ENCODE measurements around the gene TGFB1.
"Not testable (repeated sequence)": the region's sequence is repeated elsewhere in the genome, so short reads cannot be mapped to it uniquely, and the experiment has no call there.

TGFB1 gene

DNA sequence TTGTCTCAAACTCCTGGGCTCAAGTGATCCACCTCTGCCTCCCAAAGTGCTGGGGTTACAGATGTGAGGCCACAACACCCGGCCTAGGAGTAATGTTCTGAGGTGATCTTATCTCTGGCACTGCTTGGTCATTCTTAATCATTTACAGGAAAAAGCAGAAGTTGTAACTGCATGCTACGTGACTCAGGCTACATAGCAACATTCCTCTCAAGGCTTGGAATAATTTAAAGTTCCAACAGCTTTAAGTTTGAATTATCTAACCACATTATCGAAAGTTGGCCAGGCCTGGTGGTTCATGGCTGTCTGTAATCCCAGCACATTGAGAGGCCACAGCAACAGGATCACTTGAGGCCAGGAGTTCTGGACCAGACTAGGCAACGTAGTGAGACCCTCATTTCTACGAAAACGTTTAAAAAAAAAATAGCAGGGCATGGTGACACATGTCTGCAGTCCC lies 14.2 kb upstream of the TGFB1 start:
- no peak for DNase-seq

- DNase-seq = no peak
Observed at GRCh38 chr19:41366089-41366488, 12.4 kb upstream of the TGFB1 start.

GRCh38 chr19:41364524-41365391 lies 11.0 kb upstream of the TGFB1 start:
- DNase-seq = no peak

DNA sequence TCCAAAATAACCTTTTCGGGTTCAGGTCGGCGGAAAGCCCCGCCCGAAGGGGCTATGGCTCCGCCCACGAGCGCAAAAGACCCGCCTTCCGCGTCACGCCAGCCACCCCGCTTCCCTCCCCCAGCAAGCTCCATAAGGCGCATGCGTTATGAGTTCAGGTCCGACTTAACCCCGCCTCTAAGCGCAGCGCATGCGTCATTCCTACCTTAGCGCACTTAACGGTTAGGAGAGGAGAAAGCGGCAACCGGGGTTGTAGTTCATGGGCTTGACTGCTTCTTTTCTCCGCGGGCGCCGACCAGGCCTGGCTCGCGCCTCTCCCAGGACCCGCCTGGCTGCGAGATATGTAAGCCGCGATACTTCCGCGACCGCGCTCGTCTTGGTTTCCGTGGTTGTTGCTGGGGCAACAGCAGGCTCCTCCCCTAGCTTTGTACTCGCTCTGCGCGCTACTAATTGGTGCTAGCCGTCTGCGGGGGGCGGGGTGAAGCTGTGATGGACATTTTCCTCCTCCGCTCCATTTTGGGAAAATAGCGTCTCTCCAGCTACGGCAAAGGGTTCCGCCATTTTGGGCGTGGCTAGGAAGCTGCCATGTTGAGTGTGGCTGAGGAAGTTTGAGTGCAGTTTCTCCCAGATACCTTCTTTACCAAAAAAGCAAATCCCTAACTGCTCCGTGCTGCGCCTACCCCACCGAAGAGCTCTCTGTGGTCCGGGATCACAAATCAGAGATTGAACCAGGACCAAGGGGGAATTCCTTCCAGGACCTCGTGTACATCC lies 10.2 kb upstream of the TGFB1 start, which contains the start of gene B9D2:
B9D2 (minus strand) TSS at position 397 of the 771 bp plus-strand sequence. CDS start 630 bp downstream, outside the sequence.
- peak; percentile 99 for DNase-seq

DNA sequence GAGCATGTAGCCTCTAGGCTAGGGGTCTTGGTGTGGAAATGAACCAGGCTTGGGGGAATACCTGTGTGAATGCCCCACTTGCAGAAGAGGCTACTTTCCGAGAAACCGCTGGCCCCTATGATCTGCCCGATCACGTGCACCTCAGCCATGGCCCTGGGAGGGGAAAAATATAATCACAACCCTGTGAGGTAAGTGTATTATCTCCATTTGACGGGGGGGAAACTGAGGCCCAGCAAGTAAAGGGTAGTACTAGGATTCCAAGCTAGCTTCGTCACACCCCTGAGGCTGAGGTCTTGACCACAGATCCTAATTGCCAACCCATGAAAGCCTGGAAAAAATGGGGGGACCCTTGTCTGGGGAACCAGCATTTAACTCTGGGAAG lies 9.6 kb upstream of the TGFB1 start:
- DNase-seq = no peak

- no peak for DNase-seq
Observed at GRCh38 chr19:41362143-41362847, 8.6 kb upstream of the TGFB1 start.

DNA sequence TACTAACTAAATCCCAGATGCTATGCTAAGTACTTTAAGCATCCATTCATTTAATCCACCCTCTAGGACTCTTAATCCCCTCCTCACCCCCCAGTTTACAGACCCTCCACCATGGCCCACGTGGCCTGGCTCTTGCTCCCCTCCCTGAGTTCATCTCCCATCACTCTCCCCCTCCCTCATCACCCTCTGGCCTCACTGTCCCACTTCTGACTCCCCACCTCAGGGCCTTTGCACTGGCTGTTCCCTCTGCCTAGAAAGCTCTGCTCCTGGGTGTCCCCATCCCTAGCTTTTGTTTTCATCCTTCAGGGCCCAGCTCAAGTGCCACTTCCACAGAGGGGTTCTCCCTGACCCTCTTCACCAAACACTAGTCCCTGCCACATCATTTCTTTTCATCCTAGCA lies 6.0 kb upstream of the TGFB1 start:
- no peak for DNase-seq

DNA sequence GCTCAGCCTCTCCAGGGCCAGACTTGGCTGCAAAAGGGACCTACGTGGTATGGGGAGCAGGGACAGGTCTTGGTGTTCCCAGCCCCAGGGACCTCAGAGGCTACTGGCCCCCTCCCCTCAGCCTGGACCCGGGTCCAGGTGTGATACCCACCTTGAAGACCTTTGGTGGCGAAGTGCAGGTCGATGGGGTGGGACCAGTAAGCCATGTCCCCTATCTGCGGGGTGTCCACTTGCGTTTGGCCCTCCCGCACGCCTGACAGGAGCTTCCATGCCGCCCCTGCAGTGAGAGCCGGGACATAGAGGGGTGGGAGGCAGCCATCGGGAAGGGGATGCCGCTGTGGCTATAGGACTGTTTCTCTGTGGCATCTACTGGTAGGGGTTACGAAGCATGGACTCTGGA lies 4.0 kb upstream of the TGFB1 start:
- no peak for DNase-seq

- no peak for DNase-seq
Observed at GRCh38 chr19:41356984-41357739, 3.4 kb upstream of the TGFB1 start.

DNA sequence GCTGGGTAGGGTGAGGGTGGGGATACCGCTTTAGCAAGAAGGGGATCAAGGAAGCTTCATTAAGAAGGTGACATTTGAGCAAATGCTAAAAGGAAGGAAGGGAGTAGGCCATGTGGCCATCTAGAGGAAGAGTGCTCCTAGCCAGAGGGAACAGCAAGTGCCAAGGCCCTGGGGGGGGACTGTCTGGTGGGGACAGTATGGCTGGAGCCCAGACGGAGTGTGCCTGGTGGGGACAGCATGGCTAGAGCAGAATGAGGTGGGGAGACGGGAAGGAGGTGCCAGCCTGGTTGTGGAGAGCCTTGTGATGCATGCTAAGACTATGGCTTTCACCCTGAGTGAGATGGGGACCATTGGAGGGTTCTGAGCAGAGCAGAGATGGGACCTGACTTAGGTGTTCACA lies 2.1 kb upstream of the TGFB1 start:
- no peak for DNase-seq

- no peak for DNase-seq
Observed at GRCh38 chr19:41355035-41355434, 1.3 kb upstream of the TGFB1 start.

GRCh38 chr19:41354343-41354953 lies 726 bp upstream of the TGFB1 start:
- no peak for DNase-seq

DNA sequence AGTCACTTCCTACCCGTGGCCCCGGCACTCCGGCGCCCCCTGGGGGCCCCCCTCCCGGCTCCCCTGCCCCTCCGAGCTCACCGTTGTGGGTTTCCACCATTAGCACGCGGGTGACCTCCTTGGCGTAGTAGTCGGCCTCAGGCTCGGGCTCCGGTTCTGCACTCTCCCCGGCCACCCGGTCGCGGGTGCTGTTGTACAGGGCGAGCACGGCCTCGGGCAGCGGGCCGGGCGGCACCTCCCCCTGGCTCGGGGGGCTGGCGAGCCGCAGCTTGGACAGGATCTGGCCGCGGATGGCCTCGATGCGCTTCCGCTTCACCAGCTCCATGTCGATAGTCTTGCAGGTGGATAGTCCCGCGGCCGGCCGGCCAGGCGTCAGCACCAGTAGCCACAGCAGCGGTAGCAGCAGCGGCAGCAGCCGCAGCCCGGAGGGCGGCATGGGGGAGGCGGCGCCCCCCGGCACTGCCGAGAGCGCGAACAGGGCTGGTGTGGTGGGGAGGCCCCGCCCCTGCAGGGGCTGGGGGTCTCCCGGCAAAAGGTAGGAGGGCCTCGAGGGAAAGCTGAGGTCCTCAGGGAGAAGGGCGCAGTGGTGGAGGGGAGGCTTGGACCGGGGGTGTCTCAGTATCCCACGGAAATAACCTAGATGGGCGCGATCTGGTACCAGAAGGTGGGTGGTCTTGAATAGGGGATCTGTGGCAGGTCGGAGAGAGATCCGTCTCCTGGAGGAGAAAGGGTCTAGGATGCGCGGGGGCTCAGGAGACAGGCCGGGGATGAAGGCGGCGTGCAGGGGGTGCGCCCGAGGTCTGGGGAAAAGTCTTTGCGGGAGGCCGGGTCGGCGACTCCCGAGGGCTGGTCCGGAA lies 885 bp downstream of the TGFB1 start:
- peak; percentile 76 for DNase-seq

GRCh38 chr19:41352279-41352608 lies 1.5 kb downstream of the TGFB1 start:
- no peak for DNase-seq

DNA sequence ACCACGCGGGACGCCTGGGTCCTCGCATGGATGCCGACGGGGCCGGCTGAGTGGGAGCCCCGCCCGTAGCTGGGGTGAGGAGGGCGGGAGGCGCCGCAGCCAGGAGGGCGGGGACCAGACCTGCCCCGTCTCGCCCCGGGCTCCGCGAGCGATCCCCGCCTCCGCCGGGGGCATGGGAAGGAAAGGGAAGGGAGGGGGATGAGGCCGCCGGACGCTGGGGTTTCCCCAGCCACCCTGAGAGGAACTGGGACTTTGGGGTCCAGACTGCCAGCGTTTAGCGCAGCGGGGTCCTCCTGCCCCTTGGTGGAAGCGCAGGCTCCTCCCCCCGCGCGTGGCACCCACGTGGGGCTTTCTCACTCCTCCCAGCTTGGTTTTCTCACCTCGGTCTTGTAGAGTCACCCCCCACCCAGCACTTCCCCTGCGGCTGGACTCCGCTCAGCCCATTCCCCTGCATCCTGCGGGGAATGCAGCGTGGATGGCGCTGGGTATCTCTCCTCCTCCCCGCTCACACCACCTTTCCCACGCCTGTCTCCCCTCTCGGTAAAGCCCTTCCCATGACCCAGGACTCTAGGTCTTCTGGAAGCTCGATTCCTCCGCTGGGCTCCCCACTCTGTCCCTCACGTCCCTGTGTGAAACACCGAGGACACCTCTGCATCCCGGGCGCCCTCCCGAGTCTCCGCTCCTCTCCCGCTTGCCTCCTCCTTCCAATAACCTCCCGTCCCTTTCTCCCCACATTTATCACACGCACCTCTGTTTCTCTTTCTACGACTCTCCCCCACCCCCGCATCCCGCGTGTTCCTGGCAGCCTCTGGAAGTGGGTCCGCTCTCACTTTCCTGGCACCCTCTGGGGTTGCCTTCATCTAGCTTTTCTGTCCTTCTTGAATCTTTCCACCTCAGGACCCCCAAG lies 2.1 kb downstream of the TGFB1 start:
- peak; percentile 42 for DNase-seq

GRCh38 chr19:41350735-41351338 lies 2.9 kb downstream of the TGFB1 start:
- peak; percentile 22 for DNase-seq

DNA sequence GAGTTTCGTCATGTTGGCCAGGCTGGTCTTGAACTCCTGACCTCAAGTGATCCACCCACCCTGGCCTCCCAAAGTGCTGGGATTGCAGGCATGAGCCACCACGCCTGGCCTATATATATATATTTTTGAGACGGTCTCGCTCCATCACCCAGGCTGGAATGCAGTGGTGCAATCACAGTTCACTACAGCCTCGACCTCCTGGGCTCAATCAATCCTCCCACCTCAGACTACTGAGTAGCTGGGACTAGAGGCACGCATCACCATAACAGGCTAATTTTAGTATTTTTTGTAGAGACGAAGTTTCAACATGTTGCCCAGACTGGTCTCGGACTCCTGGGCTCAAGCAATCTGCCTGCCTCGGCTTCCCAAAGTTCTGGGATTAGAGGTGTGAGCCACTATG lies 6.8 kb downstream of the TGFB1 start:
- DNase-seq = not testable (repeated sequence)

DNA sequence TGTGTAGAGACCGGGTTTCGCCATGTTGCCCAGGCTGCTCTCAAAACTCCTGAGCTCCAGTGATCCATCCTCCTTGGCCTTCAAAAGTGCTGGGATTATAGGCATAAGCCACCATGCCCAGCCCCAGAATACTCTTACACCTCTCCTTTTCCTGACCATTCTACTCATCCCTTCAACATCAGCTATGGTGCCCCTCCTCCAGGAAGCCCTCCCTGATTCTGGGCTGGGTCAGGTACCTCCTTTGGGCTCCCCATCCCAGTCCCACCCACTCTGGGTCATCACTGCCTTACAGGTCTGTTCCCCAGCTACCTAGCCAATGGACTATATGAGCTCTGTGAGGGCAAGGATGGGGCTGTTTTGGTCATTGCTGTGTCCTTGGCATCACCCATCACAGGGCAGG lies 9.6 kb downstream of the TGFB1 start:
- no peak for DNase-seq

DNA sequence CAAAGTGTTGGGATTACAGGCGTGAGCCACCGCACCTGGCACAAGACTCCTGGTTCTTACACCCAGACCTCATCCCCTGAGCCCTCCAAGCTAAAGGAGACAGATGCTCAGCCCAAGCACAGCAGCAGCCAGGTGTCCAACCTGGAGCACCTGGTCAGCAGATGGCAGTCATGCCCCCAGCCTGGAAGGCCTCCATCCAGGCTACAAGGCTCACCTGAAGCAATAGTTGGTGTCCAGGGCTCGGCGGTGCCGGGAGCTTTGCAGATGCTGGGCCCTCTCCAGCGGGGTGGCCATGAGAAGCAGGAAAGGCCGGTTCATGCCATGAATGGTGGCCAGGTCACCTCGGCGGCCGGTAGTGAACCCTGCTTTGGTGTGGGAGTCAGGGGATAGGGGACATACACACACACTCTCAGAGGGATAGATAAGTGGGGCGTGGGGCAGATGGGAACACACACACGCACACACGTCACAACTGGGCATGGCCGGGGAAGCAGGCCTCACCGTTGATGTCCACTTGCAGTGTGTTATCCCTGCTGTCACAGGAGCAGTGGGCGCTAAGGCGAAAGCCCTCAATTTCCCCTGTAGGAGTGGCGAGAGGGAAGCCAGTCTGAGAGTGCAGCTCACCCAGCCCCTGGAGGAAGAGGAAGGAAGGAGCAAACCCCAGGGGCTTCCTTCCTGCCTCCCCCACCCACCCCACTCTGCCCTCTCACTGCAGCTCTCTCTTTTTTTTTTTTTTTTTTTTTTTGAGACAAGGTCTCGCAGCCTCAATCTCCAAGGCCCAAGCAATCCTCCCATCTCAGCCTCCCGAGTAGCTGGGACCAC lies 11.8 kb downstream of the TGFB1 start:
- no peak for DNase-seq

All from eye (tissue), 1 donor.